K562 (cell line): Measurements from ENCODE around the gene RNGTT. TPM values are rescaled to one million over a fixed set of nuclear protein-coding genes. Genes with fewer than 3 reads are reported as not detected.

Experiments
- BCL6 ChIP-seq: fragments of 250-450 bp; sonication (Bioruptor Pico); IDR thresholded peaks from 2 replicates; pipeline ENCODE4 v1.4.0; 2020
- CEBPB ChIP-seq: fragments of 450-650 bp; IDR thresholded peaks from 2 replicates; pipeline ENCODE4 v1.6.1; 2016; ENCODE audit warnings: missing genetic modification characterization, missing compliant biosample characterization
- FIP1L1 ChIP-seq: fragments of 200-400 bp; formaldehyde crosslinking; IDR thresholded peaks from 2 replicates; pipeline ENCODE4 v1.6.1; 2018; ENCODE audit warnings: mild to moderate bottlenecking, low read depth, low read length; ENCODE audit not compliant: poor library complexity, severe bottlenecking
- HIVEP1 ChIP-seq: fragments of 250-450 bp; sonication (Bioruptor Pico); IDR thresholded peaks from 2 replicates; pipeline ENCODE4 v1.4.0; 2020; ENCODE audit warnings: mild to moderate bottlenecking
- HSF4 ChIP-seq: fragments of 250-450 bp; sonication (Bioruptor Pico); IDR thresholded peaks from 2 replicates; pipeline ENCODE4 v2.1.2; 2022; ENCODE audit warnings: mild to moderate bottlenecking, moderate library complexity, borderline replicate concordance
- KLF16 ChIP-seq: IDR thresholded peaks from 2 replicates; pipeline ENCODE4 v1.6.1; 2016; ENCODE audit warnings: antibody characterized with exemption
- MAFG ChIP-seq: fragments of 450-650 bp; conservative IDR thresholded peaks from 2 replicates; pipeline ENCODE4 v1.6.1; 2016; ENCODE audit warnings: missing genetic modification characterization, missing compliant biosample characterization
- MED1 ChIP-seq: sonication (generic); formaldehyde crosslinking; IDR thresholded peaks from 2 replicates; pipeline ENCODE4 v1.8.1; 2023; ENCODE audit warnings: missing genetic modification reagents, borderline replicate concordance
- NFXL1 ChIP-seq: fragments of 450-650 bp; formaldehyde crosslinking; IDR thresholded peaks from 2 replicates; pipeline ENCODE4 v1.4.0; 2021; ENCODE audit warnings: mild to moderate bottlenecking
- PYGO2 ChIP-seq: fragments of 450-650 bp; IDR thresholded peaks from 2 replicates; pipeline ENCODE4 v1.6.1; 2016; ENCODE audit warnings: mild to moderate bottlenecking, missing genetic modification characterization, moderate library complexity, missing compliant biosample characterization
- RHOXF2B ChIP-seq: fragments of 250-450 bp; sonication (Bioruptor Pico); conservative IDR thresholded peaks from 2 replicates; pipeline ENCODE4 v1.5.1; 2021
- SMAD3 ChIP-seq: fragments of 450-650 bp; formaldehyde crosslinking; conservative IDR thresholded peaks from 2 replicates; pipeline ENCODE4 v1.4.0; 2020; ENCODE audit warnings: mild to moderate bottlenecking
- TSHZ1 ChIP-seq: fragments of 250-450 bp; sonication (Bioruptor Pico); IDR thresholded peaks from 2 replicates; pipeline ENCODE4 v1.4.0; 2020; ENCODE audit warnings: mild to moderate bottlenecking, moderate library complexity
- XRCC3 ChIP-seq: fragments of 450-650 bp; IDR thresholded peaks from 2 replicates; pipeline ENCODE4 v1.6.1; 2017; ENCODE audit warnings: mild to moderate bottlenecking, moderate library complexity
- ZNF197 ChIP-seq: fragments of 200-800 bp; sonication (Bioruptor generic); IDR thresholded peaks from 2 replicates; pipeline ENCODE4 v1.6.1; 2016; ENCODE audit warnings: low read depth, missing genetic modification characterization, missing compliant biosample characterization
- ZNF311 ChIP-seq: fragments of 250-450 bp; sonication (Bioruptor Pico); IDR thresholded peaks from 2 replicates; pipeline ENCODE4 v1.4.0; 2020; ENCODE audit warnings: mild to moderate bottlenecking, moderate library complexity
- ZNF518B ChIP-seq: fragments of 250-450 bp; sonication (Bioruptor Pico); IDR thresholded peaks from 2 replicates; pipeline ENCODE4 v1.5.0; 2021; ENCODE audit warnings: mild to moderate bottlenecking, moderate library complexity
- ZNF583 ChIP-seq: fragments of 250-450 bp; sonication (Bioruptor Pico); IDR thresholded peaks from 2 replicates; pipeline ENCODE4 v1.4.0; 2020
- ZNF584 ChIP-seq: fragments of 200-800 bp; sonication (Bioruptor generic); IDR thresholded peaks from 2 replicates; pipeline ENCODE4 v1.6.1; 2016; ENCODE audit warnings: low read depth, mild to moderate bottlenecking, missing genetic modification characterization, missing compliant biosample characterization
- ZNF586 ChIP-seq: fragments of 450-650 bp; formaldehyde crosslinking; conservative IDR thresholded peaks from 2 replicates; pipeline ENCODE4 v1.4.0; 2020; ENCODE audit warnings: mild to moderate bottlenecking, moderate library complexity
- ZNF75A ChIP-seq: fragments of 450-650 bp; formaldehyde crosslinking; IDR thresholded peaks from 2 replicates; pipeline ENCODE4 v1.4.0; 2020; ENCODE audit warnings: mild to moderate bottlenecking
- ZNF778 ChIP-seq: fragments of 450-650 bp; formaldehyde crosslinking; IDR thresholded peaks from 2 replicates; pipeline ENCODE4 v1.4.0; 2020; ENCODE audit warnings: mild to moderate bottlenecking, moderate library complexity
- ZSCAN32 ChIP-seq: fragments of 450-650 bp; formaldehyde crosslinking; IDR thresholded peaks from 2 replicates; pipeline ENCODE4 v1.4.0; 2020; ENCODE audit warnings: mild to moderate bottlenecking, moderate library complexity
- polyA plus RNA-seq, 8 experiments: library from polyadenylated mRNA; depleted of rRNA in 4 of 8; stranded (reverse) in 5 of 8; unstranded in 3 of 8; fragments of >200 nt; fragmentation: Nextera tagmentation in 2 of 8; fragmentation: Illumina TruSeq in 1 of 8; extraction: Ambion mirVana in 2 of 8; extraction: Trizol in 1 of 8; gene quantifications; 2 replicates each; pipeline versions ENCODE4 v1.2.1 to v1.2.3, GENCODE V29; 2011 to 2014; ENCODE audit warnings: inconsistent platforms in 1 of 8, missing spikeins in 1 of 8
- total RNA-seq, 7 experiments: library from RNA; depleted of rRNA in 6 of 7; stranded (reverse); fragments of >200 nt in 6 of 7; fragmentation: Illumina TruSeq in 2 of 7; extraction: Trizol in 2 of 7; gene quantifications; 2 replicates each; pipeline versions ENCODE4 v1.2.1 to v1.2.3, GENCODE V29; 2011 to 2021; ENCODE audit warnings: low replicate concordance in 1 of 7

Gene RNGTT
- total and polyA plus RNA-seq, 9 of the 15 experiments (the other 6 are each of a cell fraction or from before 2014, with no cell fraction given): 6.1 to 31.7 (median 19.5) TPM

- TF ChIP-seq HIVEP1 (CRISPR knock-in tag) (peak; percentile 86; the same call in 1 of the 2 replicates), ZNF586 (CRISPR knock-in tag) (peak; percentile 58), TSHZ1 (CRISPR knock-in tag) (peak; percentile 79; the same call in 1 of the 2 replicates), FIP1L1 (no peak), ZNF584 (CRISPR knock-in tag) (peak; percentile 87; the same call in 1 of the 2 replicates), ZNF311 (peak; percentile 88), ZNF75A (CRISPR knock-in tag) (0 out of 2 replicates have a peak, but pooled peaks have one; percentile 33), MED1 (CRISPR knock-in tag) (no peak), MAFG (tag) (0 out of 2 replicates have a peak, but pooled peaks have one; percentile 10), NFXL1 (CRISPR knock-in tag) (peak; percentile 63; the same call in 1 of the 2 replicates), HSF4 (CRISPR knock-in tag) (peak; percentile 24; the same call in 1 of the 2 replicates), RHOXF2B (0 out of 2 replicates have a peak, but pooled peaks have one; percentile 63), CEBPB (tag) (no peak), XRCC3 (no peak), PYGO2 (tag) (peak; percentile 96), ZNF518B (CRISPR knock-in tag) (no peak), ZNF197 (CRISPR knock-in tag) (no peak), ZSCAN32 (CRISPR knock-in tag) (0 out of 2 replicates have a peak, but pooled peaks have one; percentile 11), SMAD3 (CRISPR knock-in tag) (peak; percentile 86), ZNF778 (CRISPR knock-in tag) (no peak), ZNF583 (peak; percentile 93), BCL6 (CRISPR knock-in tag) (peak; percentile 92), KLF16 (no peak)
Observed at GRCh38 chr6:89008815-89009374, 45.5 kb upstream of the RNGTT start (continued).
